NAMALWA (cell line): Measurements from ENCODE around the gene FAM229A.
A peak's percentile ranks its signal among the peaks of the same experiment; 100 is the strongest.

Experiments used
- DNase-seq: peaks from one replicate; pipeline ENCODE4 v3.0.0-alpha.2; 2015; ENCODE audit warnings: low spot score

Gene FAM229A

GRCh38 chr1:32330558-32331151 lies 31.6 kb downstream of the FAM229A start:
- DNase-seq = no peak

GRCh38 chr1:32329931-32330466 lies 32.3 kb downstream of the FAM229A start:
- no peak for DNase-seq

GRCh38 chr1:32327204-32327603 lies 35.1 kb downstream of the FAM229A start:
- DNase-seq = no peak

- peak; percentile 42 for DNase-seq
Observed at GRCh38 chr1:32321712-32322291, 40.5 kb downstream of the FAM229A start.

- DNase-seq = no peak
Observed at GRCh38 chr1:32318127-32318869, 44.0 kb downstream of the FAM229A start.

GRCh38 chr1:32316903-32317277 lies 45.4 kb downstream of the FAM229A start:
- DNase-seq = no peak

GRCh38 chr1:32311709-32312393 lies 50.4 kb downstream of the FAM229A start:
- DNase-seq = no peak
